WTC11 (cell line): ENCODE results near the gene ZNF304. TPM values are rescaled to one million over a fixed set of nuclear protein-coding genes. Genes with fewer than 3 reads are reported as not detected.

Experiments
- ATAC-seq: fragments of 200-7000 bp; cut with Tn5 transposase; 2 replicates; pipeline ENCODE4 v1.10.0; 2021; ENCODE audit warnings: mild to moderate bottlenecking, moderate library complexity
- CTCF ChIA-PET: fragments of 300-600 bp; sonication (Branson Sonifier 250); formaldehyde crosslinking; loops from one replicate; lab custom pipeline; 2021; ENCODE audit warnings: antibody characterized with exemption; lab: Charles Lee
- POLR2A ChIA-PET: fragments of 350-600 bp; sonication (Branson Sonifier 250); formaldehyde crosslinking; loops from one replicate; lab custom pipeline; 2021; ENCODE audit warnings: antibody characterized with exemption; lab: Charles Lee
- DNase-seq: peaks from one replicate; pipeline ENCODE4 v3.0.0; 2021; ENCODE audit warnings: low spot score
- H3K27ac Mint-ChIP-seq: 2 replicates; pipeline ENCODE4 v1.8.0; 2021; ENCODE audit warnings: mixed read lengths
- H3K27me3 Mint-ChIP-seq: 2 replicates; pipeline ENCODE4 v1.8.0; 2021; ENCODE audit warnings: low read depth, mild to moderate bottlenecking, moderate library complexity, mixed read lengths
- H3K36me3 Mint-ChIP-seq: 2 replicates; pipeline ENCODE4 v1.8.0; 2021; ENCODE audit warnings: mixed read lengths
- H3K4me1 Mint-ChIP-seq: 2 replicates; pipeline ENCODE4 v1.8.0; 2022; ENCODE audit warnings: mixed read lengths
- H3K4me3 Mint-ChIP-seq: 2 replicates; pipeline ENCODE4 v1.8.0; 2021; ENCODE audit warnings: mild to moderate bottlenecking, moderate library complexity, mixed read lengths
- H3K9me3 Mint-ChIP-seq: 2 replicates; pipeline ENCODE4 v1.8.0; 2021; ENCODE audit warnings: mixed read lengths
- CREB1 ChIP-seq: sonication (generic); formaldehyde crosslinking; IDR thresholded peaks from 2 replicates; pipeline ENCODE4 v1.8.0; 2023; ENCODE audit warnings: mild to moderate bottlenecking, missing genetic modification reagents
- ELF4 ChIP-seq: sonication (generic); formaldehyde crosslinking; IDR thresholded peaks from 2 replicates; pipeline ENCODE4 v1.8.1; 2022; ENCODE audit warnings: low read depth, mild to moderate bottlenecking, moderate library complexity, missing genetic modification reagents
- FOXP1 ChIP-seq: sonication (generic); formaldehyde crosslinking; IDR thresholded peaks from 2 replicates; pipeline ENCODE4 v1.8.0; 2022; ENCODE audit warnings: missing genetic modification reagents, mild to moderate bottlenecking, moderate library complexity, borderline replicate concordance
- GABPB1 ChIP-seq: sonication (generic); formaldehyde crosslinking; IDR thresholded peaks from 2 replicates; pipeline ENCODE4 v1.8.1; 2023; ENCODE audit warnings: mild to moderate bottlenecking, missing genetic modification reagents
- IRF2 ChIP-seq: sonication (generic); formaldehyde crosslinking; IDR thresholded peaks from 2 replicates; pipeline ENCODE4 v1.8.0; 2022; ENCODE audit warnings: low read depth, missing genetic modification reagents, borderline replicate concordance
- PRRX2 ChIP-seq: fragments of 250-450 bp; sonication (Bioruptor Pico); IDR thresholded peaks from 2 replicates; pipeline ENCODE4 v1.8.0; 2021; ENCODE audit warnings: mild to moderate bottlenecking
- SMAD3 ChIP-seq: sonication (generic); formaldehyde crosslinking; IDR thresholded peaks from 2 replicates; pipeline ENCODE4 v1.8.0; 2022; ENCODE audit warnings: missing genetic modification reagents, mild to moderate bottlenecking, borderline replicate concordance
- SOX15 ChIP-seq: fragments of 250-450 bp; sonication (Bioruptor Pico); IDR thresholded peaks from 2 replicates; pipeline ENCODE4 v1.9.0; 2021; ENCODE audit warnings: mild to moderate bottlenecking
- TCF7 ChIP-seq: sonication (generic); formaldehyde crosslinking; IDR thresholded peaks from 2 replicates; pipeline ENCODE4 v1.8.0; 2022; ENCODE audit warnings: mild to moderate bottlenecking, low read depth, missing genetic modification reagents, moderate library complexity
- TEAD1 ChIP-seq: sonication (generic); formaldehyde crosslinking; IDR thresholded peaks from 2 replicates; pipeline ENCODE4 v1.8.0; 2022; ENCODE audit warnings: mild to moderate bottlenecking, missing genetic modification reagents
- TP53 ChIP-seq: sonication (generic); formaldehyde crosslinking; IDR thresholded peaks from 2 replicates; pipeline ENCODE4 v1.8.1; 2023; ENCODE audit warnings: mild to moderate bottlenecking, missing genetic modification reagents
- USF2 ChIP-seq: sonication (generic); formaldehyde crosslinking; IDR thresholded peaks from 2 replicates; pipeline ENCODE4 v1.8.1; 2023; ENCODE audit warnings: mild to moderate bottlenecking, missing genetic modification reagents, moderate library complexity
- ZBTB43 ChIP-seq: sonication (generic); formaldehyde crosslinking; IDR thresholded peaks from 2 replicates; pipeline ENCODE4 v1.8.1; 2023; ENCODE audit warnings: mild to moderate bottlenecking, missing genetic modification reagents
- ZNF121 ChIP-seq: sonication (generic); formaldehyde crosslinking; IDR thresholded peaks from 2 replicates; pipeline ENCODE4 v1.8.0; 2023; ENCODE audit warnings: missing genetic modification reagents
- ZNF138 ChIP-seq: sonication (generic); formaldehyde crosslinking; conservative IDR thresholded peaks from 2 replicates; pipeline ENCODE4 v1.8.1; 2022; ENCODE audit warnings: mild to moderate bottlenecking, moderate library complexity, missing genetic modification reagents
- ZNF416 ChIP-seq: fragments of 250-450 bp; sonication (Bioruptor Pico); IDR thresholded peaks from 2 replicates; pipeline ENCODE4 v1.9.0; 2021; ENCODE audit warnings: mild to moderate bottlenecking, inconsistent platforms
- ZNF425 ChIP-seq: fragments of 250-450 bp; sonication (Bioruptor Pico); conservative IDR thresholded peaks from 2 replicates; pipeline ENCODE4 v1.9.0; 2021; ENCODE audit warnings: mild to moderate bottlenecking
- ZNF671 ChIP-seq: fragments of 250-450 bp; sonication (Bioruptor Pico); IDR thresholded peaks from 2 replicates; pipeline ENCODE4 v1.8.0; 2021; ENCODE audit warnings: mild to moderate bottlenecking
- total RNA-seq: library from RNA; stranded (reverse); gene quantifications from 3 replicates; pipeline ENCODE4 v1.2.3, GENCODE V29; 2021
- TF ChIP-seq, protein P1 (sequence below): sonication (generic); formaldehyde crosslinking; IDR thresholded peaks from 2 replicates; pipeline ENCODE4 v1.8.0; 2022; ENCODE audit warnings: mild to moderate bottlenecking, missing genetic modification reagents
- TF ChIP-seq, protein P2 (sequence below): sonication (generic); formaldehyde crosslinking; IDR thresholded peaks from 2 replicates; pipeline ENCODE4 v1.8.0; 2022; ENCODE audit warnings: mild to moderate bottlenecking, missing genetic modification reagents
- TF ChIP-seq, protein P3 (sequence below): sonication (generic); formaldehyde crosslinking; IDR thresholded peaks from 2 replicates; pipeline ENCODE4 v1.8.1; 2022; ENCODE audit warnings: mild to moderate bottlenecking, missing genetic modification reagents, moderate library complexity, borderline replicate concordance
- TF ChIP-seq, protein P4 (sequence below): sonication (generic); formaldehyde crosslinking; conservative IDR thresholded peaks from 2 replicates; pipeline ENCODE4 v1.8.1; 2022; ENCODE audit warnings: mild to moderate bottlenecking, missing genetic modification reagents

Gene ZNF304
- total RNA-seq, 1 experiment from 2014 or later = 11.0 TPM

- DNase-seq = no peak
- ChIA-PET POLR2A (interaction anchor here (0.6 kb wide), 1 partner anchor 15 kb away, joined by 4 read pairs; no protein-coding TSS in a partner anchor), CTCF (interaction anchor here (1.4 kb wide), 1 partner anchor 7 kb away, joined by 3 read pairs; no protein-coding TSS in a partner anchor)
- no peak for ATAC-seq
- no peak overlapping the region for H3K27ac Mint-ChIP-seq
- peaks cover 25% of the 10 kb centered on the region for H3K36me3 Mint-ChIP-seq
- peaks cover 17% of the 10 kb centered on the region for H3K9me3 Mint-ChIP-seq
- TF ChIP-seq, protein P1, sequence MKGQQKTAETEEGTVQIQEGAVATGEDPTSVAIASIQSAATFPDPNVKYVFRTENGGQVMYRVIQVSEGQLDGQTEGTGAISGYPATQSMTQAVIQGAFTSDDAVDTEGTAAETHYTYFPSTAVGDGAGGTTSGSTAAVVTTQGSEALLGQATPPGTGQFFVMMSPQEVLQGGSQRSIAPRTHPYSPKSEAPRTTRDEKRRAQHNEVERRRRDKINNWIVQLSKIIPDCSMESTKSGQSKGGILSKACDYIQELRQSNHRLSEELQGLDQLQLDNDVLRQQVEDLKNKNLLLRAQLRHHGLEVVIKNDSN (CRISPR knock-in tag) = no peak
- TF ChIP-seq IRF2 = no peak
- no peak for TF ChIP-seq TEAD1 (CRISPR knock-in tag)
- no peak for TF ChIP-seq PRRX2 (CRISPR knock-in tag)
- TF ChIP-seq ZNF138 (CRISPR knock-in tag) = no peak
- TF ChIP-seq ZNF425 (CRISPR knock-in tag) = no peak
- TF ChIP-seq ZNF416 (CRISPR knock-in tag) = no peak
- H3K4me3 Mint-ChIP-seq = no peak overlapping the region
- no peaks in the 10 kb centered on the region; the same call in 1 of the 2 replicates for H3K27me3 Mint-ChIP-seq
- no peaks in the 10 kb centered on the region for H3K4me1 Mint-ChIP-seq
Measured at GRCh38 chr19:57398868-57399267, 47.8 kb downstream of the ZNF304 start.

DNA sequence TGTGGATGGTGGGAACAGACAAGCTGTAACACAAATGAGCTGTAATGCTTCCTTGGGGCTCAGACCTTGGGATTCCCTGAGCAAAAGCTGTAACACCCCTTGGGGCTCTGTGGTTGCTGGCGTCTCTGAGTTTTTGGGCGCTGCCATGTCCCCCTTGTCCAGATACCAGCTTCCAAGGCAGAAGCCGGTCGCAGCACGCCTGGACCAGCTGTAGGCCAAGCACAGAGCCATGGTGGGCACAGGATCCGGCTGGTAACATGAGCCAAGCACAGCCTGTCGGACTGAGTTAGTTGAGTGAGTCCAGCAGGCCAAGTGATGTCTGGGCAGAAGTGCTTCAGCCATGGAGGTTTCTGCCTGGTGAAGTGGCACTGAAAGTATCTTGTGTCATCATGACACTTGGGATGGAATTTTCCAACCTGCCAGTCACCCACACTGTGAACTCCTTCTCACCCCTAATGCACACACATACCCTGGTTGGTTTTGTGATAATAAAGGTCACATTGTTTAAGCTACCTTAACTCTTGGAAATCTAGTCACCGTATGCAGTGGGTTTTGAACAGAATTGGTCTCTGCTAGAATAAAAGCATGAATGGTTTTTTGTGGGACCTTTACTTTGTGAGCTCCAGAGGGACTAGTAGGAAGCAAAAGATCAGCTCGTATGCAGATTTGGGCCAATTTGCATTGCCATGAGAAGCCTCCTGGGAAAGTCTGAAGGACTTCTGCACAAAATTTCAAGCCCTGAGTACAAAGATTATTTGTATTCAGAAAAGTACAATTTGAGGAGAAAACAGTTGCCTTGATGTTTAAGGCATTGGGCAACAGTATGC is 52.9 kb downstream of the ZNF304 start:
- TF ChIP-seq SOX15 (CRISPR knock-in tag) = no peak
- TF ChIP-seq TCF7 (CRISPR knock-in tag) = no peak
- no peak for TF ChIP-seq ELF4 (CRISPR knock-in tag)
- TF ChIP-seq FOXP1 = no peak
- no peak for TF ChIP-seq IRF2
- TF ChIP-seq USF2 = no peak
- no peak for TF ChIP-seq TEAD1 (CRISPR knock-in tag)
- no peak for TF ChIP-seq ZBTB43 (CRISPR knock-in tag)
- no peak for TF ChIP-seq CREB1 (CRISPR knock-in tag)
- TF ChIP-seq GABPB1 = no peak
- no peak for TF ChIP-seq ZNF671 (CRISPR knock-in tag)
- no peak for TF ChIP-seq SMAD3 (CRISPR knock-in tag)
- TF ChIP-seq, protein P2, sequence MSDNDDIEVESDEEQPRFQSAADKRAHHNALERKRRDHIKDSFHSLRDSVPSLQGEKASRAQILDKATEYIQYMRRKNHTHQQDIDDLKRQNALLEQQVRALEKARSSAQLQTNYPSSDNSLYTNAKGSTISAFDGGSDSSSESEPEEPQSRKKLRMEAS = no peak
- TF ChIP-seq TP53 (CRISPR knock-in tag) = no peak
- TF ChIP-seq, protein P3, sequence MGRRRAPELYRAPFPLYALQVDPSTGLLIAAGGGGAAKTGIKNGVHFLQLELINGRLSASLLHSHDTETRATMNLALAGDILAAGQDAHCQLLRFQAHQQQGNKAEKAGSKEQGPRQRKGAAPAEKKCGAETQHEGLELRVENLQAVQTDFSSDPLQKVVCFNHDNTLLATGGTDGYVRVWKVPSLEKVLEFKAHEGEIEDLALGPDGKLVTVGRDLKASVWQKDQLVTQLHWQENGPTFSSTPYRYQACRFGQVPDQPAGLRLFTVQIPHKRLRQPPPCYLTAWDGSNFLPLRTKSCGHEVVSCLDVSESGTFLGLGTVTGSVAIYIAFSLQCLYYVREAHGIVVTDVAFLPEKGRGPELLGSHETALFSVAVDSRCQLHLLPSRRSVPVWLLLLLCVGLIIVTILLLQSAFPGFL (CRISPR knock-in tag) = no peak
- no peak for TF ChIP-seq ZNF121 (CRISPR knock-in tag)
- TF ChIP-seq, protein P4, sequence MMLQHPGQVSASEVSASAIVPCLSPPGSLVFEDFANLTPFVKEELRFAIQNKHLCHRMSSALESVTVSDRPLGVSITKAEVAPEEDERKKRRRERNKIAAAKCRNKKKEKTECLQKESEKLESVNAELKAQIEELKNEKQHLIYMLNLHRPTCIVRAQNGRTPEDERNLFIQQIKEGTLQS (CRISPR knock-in tag) = no peak
- TF ChIP-seq, protein P1 (CRISPR knock-in tag) = no peak
- TF ChIP-seq, all 79 proteins: peak for 0
- DNase-seq (no peak), ATAC-seq (no peak)
- H3K4me3 Mint-ChIP-seq = no peak overlapping the region
- peaks cover 8% of the 10 kb centered on the region for H3K36me3 Mint-ChIP-seq
- peaks cover 4% of the 10 kb centered on the region for H3K27me3 Mint-ChIP-seq
- no peak overlapping the region for H3K27ac Mint-ChIP-seq
- ChIA-PET CTCF (interaction anchor here (1.0 to 1.1 kb wide), 2 partner anchors 15 to 305 kb away, joined by 3 to 4 read pairs; partner anchors contain the start of gene ZNF548), POLR2A (interaction anchor here (0.5 kb wide), 1 partner anchor 288 kb away, joined by 3 read pairs; no protein-coding TSS in a partner anchor)
- H3K4me1 Mint-ChIP-seq = 0 out of 2 replicates have a peak, but pooled peaks cover 2% of the 10 kb centered on the region
- H3K9me3 Mint-ChIP-seq = peaks cover 17% of the 10 kb centered on the region
